ENCODE measurements around the gene TTC39C.
"Not testable (repeated sequence)": the region's sequence is repeated elsewhere in the genome, so short reads cannot be mapped to it uniquely, and the experiment has no call there.

The TTC39C gene

GRCh38 chr18:24023185-24023814 lies 8.7 kb downstream of the TTC39C start:
- TF ChIP-seq CTCF (conservative IDR thresholded peaks at IDR 0.05): 0 out of 2 replicates have a peak, but pooled peaks have one; percentile 16
- peak overlapping the region; percentile 62 for H3K27ac ChIP-seq

GRCh38 chr18:24024425-24024824 lies 9.9 kb downstream of the TTC39C start:
- H3K27ac ChIP-seq: peak overlapping the region; percentile 49
- no peak for TF ChIP-seq CTCF (conservative IDR thresholded peaks at IDR 0.05)

- no peak overlapping the region for H3K27ac ChIP-seq
- no peak for TF ChIP-seq CTCF (conservative IDR thresholded peaks at IDR 0.05)
Measured at GRCh38 chr18:24026457-24026856, 11.9 kb downstream of the TTC39C start.

GRCh38 chr18:24027156-24027827 lies 12.7 kb downstream of the TTC39C start:
- no peak for TF ChIP-seq CTCF (conservative IDR thresholded peaks at IDR 0.05)
- H3K27ac ChIP-seq: no peak overlapping the region

GRCh38 chr18:24028946-24029345 lies 14.4 kb downstream of the TTC39C start:
- not testable (repeated sequence) for H3K27ac ChIP-seq

- H3K27ac ChIP-seq: no peak overlapping the region
- TF ChIP-seq CTCF (conservative IDR thresholded peaks at IDR 0.05): no peak
Measured at GRCh38 chr18:24031318-24031717, 16.8 kb downstream of the TTC39C start.

- no peak overlapping the region for H3K27ac ChIP-seq
- no peak for TF ChIP-seq CTCF (conservative IDR thresholded peaks at IDR 0.05)
Measured at GRCh38 chr18:24031916-24032315, 17.4 kb downstream of the TTC39C start.
